Measurements from ENCODE around the gene HTR4. TPM values are rescaled to one million over a fixed set of nuclear protein-coding genes. Genes with fewer than 3 reads are reported as not detected.

Gene HTR4
- total and polyA plus RNA-seq, 2 donors (not counting 1 experiment from before 2014, with no cell fraction given): not detected

- Histone ChIP-seq H3K4me2 (ENCODE audit: extremely low read depth, insufficient read depth, low read length) (no peak overlapping the region), H3K79me2 (ENCODE audit: control insufficient read depth, insufficient read depth, low read length) (no peaks in the 10 kb centered on the region), H3K27me3 (ENCODE audit: control insufficient read depth, insufficient read depth, low read length) (no peaks in the 10 kb centered on the region), H2AFZ (ENCODE audit: low read length) (no peak overlapping the region), H3K27ac (ENCODE audit: insufficient read depth, low read length) (no peak overlapping the region), H3K4me3 (replicated peaks in 1 of 4; ENCODE audit: control extremely low read depth in 1 of 4, insufficient read depth in 1 of 4, low read depth in 3 of 4, low read length in 4 of 4) (no peak overlapping the region), H3K4me1 (ENCODE audit: control insufficient read depth, extremely low read depth, insufficient read depth, low read length) (no peaks in the 10 kb centered on the region), H3K36me3 (ENCODE audit: control insufficient read depth, insufficient read depth, low read length) (no peaks in the 10 kb centered on the region), H3K9ac (ENCODE audit: insufficient read depth, low read length) (no peak overlapping the region), H3K9me3 (ENCODE audit: control insufficient read depth, insufficient read depth, low read depth, low read length) (no peaks in the 10 kb centered on the region), H4K20me1 (ENCODE audit: control insufficient read depth, extremely low read depth, insufficient read depth, low read length) (no peaks in the 10 kb centered on the region)
- TF ChIP-seq EZH2 (IDR thresholded peaks at IDR 0.05; ENCODE audit: low read length, missing control alignments) (no peak), CTCF (conservative IDR thresholded peaks at IDR 0.05 in 1 of 2, IDR thresholded peaks at IDR 0.05 in 1 of 2; ENCODE audit: low read depth in 1 of 2, low read length in 2 of 2) (no peak)
- no peak for DNase-seq (ENCODE audit: low read depth in 2 of 2)
These were observed 15.2 kb downstream of the HTR4 start for GRCh38 chr5:148639081-148639480.

- no peak overlapping the region for H3K4me2 ChIP-seq (ENCODE audit: extremely low read depth, insufficient read depth, low read length)
- no peak for DNase-seq (ENCODE audit: low read depth in 2 of 2)
- H3K9me3 ChIP-seq (ENCODE audit: control insufficient read depth, insufficient read depth, low read depth, low read length): no peaks in the 10 kb centered on the region
- H2AFZ ChIP-seq (ENCODE audit: low read length): no peak overlapping the region
- H3K27me3 ChIP-seq (ENCODE audit: control insufficient read depth, insufficient read depth, low read length): no peaks in the 10 kb centered on the region
- no peaks in the 10 kb centered on the region for H3K79me2 ChIP-seq (ENCODE audit: control insufficient read depth, insufficient read depth, low read length)
- TF ChIP-seq CTCF (conservative IDR thresholded peaks at IDR 0.05 in 1 of 2, IDR thresholded peaks at IDR 0.05 in 1 of 2; ENCODE audit: low read depth in 1 of 2, low read length in 2 of 2): no peak
- no peak for TF ChIP-seq EZH2 (IDR thresholded peaks at IDR 0.05; ENCODE audit: low read length, missing control alignments)
- no peaks in the 10 kb centered on the region for H4K20me1 ChIP-seq (ENCODE audit: control insufficient read depth, extremely low read depth, insufficient read depth, low read length)
- H3K4me3 ChIP-seq (replicated peaks in 1 of 4; ENCODE audit: control extremely low read depth in 1 of 4, insufficient read depth in 1 of 4, low read depth in 3 of 4, low read length in 4 of 4): no peak overlapping the region
- no peak overlapping the region for H3K27ac ChIP-seq (ENCODE audit: insufficient read depth, low read length)
- no peaks in the 10 kb centered on the region for H3K36me3 ChIP-seq (ENCODE audit: control insufficient read depth, insufficient read depth, low read length)
- H3K9ac ChIP-seq (ENCODE audit: insufficient read depth, low read length): no peak overlapping the region
- no peaks in the 10 kb centered on the region for H3K4me1 ChIP-seq (ENCODE audit: control insufficient read depth, extremely low read depth, insufficient read depth, low read length)
These were observed 18.0 kb downstream of the HTR4 start for GRCh38 chr5:148636353-148636752.

GRCh38 chr5:148635321-148636083, 18.8 kb downstream of the HTR4 start:
- no peak overlapping the region for H3K9ac ChIP-seq (ENCODE audit: insufficient read depth, low read length)
- no peak overlapping the region for H3K4me3 ChIP-seq (replicated peaks in 1 of 4; ENCODE audit: control extremely low read depth in 1 of 4, insufficient read depth in 1 of 4, low read depth in 3 of 4, low read length in 4 of 4)
- H3K4me2 ChIP-seq (ENCODE audit: extremely low read depth, insufficient read depth, low read length): no peak overlapping the region
- H3K79me2 ChIP-seq (ENCODE audit: control insufficient read depth, insufficient read depth, low read length): no peaks in the 10 kb centered on the region
- no peak for TF ChIP-seq EZH2 (IDR thresholded peaks at IDR 0.05; ENCODE audit: low read length, missing control alignments)
- TF ChIP-seq CTCF (conservative IDR thresholded peaks at IDR 0.05 in 1 of 2, IDR thresholded peaks at IDR 0.05 in 1 of 2; ENCODE audit: low read depth in 1 of 2, low read length in 2 of 2): no peak
- no peaks in the 10 kb centered on the region for H3K36me3 ChIP-seq (ENCODE audit: control insufficient read depth, insufficient read depth, low read length)
- H3K27ac ChIP-seq (ENCODE audit: insufficient read depth, low read length): no peak overlapping the region
- H3K9me3 ChIP-seq (ENCODE audit: control insufficient read depth, insufficient read depth, low read depth, low read length): no peaks in the 10 kb centered on the region
- no peaks in the 10 kb centered on the region for H3K27me3 ChIP-seq (ENCODE audit: control insufficient read depth, insufficient read depth, low read length)
- H2AFZ ChIP-seq (ENCODE audit: low read length): no peak overlapping the region
- H4K20me1 ChIP-seq (ENCODE audit: control insufficient read depth, extremely low read depth, insufficient read depth, low read length): no peaks in the 10 kb centered on the region
- DNase-seq (ENCODE audit: low read depth in 2 of 2): no peak
- H3K4me1 ChIP-seq (ENCODE audit: control insufficient read depth, extremely low read depth, insufficient read depth, low read length): no peaks in the 10 kb centered on the region
